GM12878 (cell line): Measurements from ENCODE around the gene DPP9. TPM values are rescaled to one million over a fixed set of nuclear protein-coding genes. Genes with fewer than 3 reads are reported as not detected.

Experiments
- ATAC-seq: fragments of 200-7000 bp; cut with Tn5 transposase; 3 replicates; pipeline ENCODE4 v1.9.1; 2020; ENCODE audit warnings: mild to moderate bottlenecking, moderate library complexity
- BruUV-seq: library from RNA; stranded (reverse); fragments of 400-500 nt; replicated peaks from 2 replicates; lab custom pipeline; 2021; lab: Mats Ljungman, UMichigan
- CTCF ChIA-PET: fragments of 300-600 bp; sonication (Branson Sonifier 250); formaldehyde crosslinking; extraction: SDS; loops from one replicate; lab custom pipeline; 2021; ENCODE audit warnings: inconsistent platforms; lab: Yijun Ruan, JAX
- POLR2A ChIA-PET: fragments of 350-600 bp; formaldehyde crosslinking; extraction: SDS; loops from one replicate; lab custom pipeline; 2021; ENCODE audit warnings: inconsistent platforms; lab: Charles Lee
- RAD21 ChIA-PET: fragments of 300-600 bp; sonication (Branson Sonifier 250); formaldehyde crosslinking; loops from one replicate; lab custom pipeline; 2023; ENCODE audit warnings: antibody characterized with exemption; ENCODE audit not compliant: unreplicated experiment; lab: Charles Lee
- SMC1A ChIA-PET: fragments of 300-600 bp; sonication (Branson Sonifier 250); formaldehyde crosslinking; loops from one replicate; lab custom pipeline; 2023; ENCODE audit not compliant: unreplicated experiment, uncharacterized antibody; lab: Charles Lee
- DNase-seq: peaks from one replicate; pipeline ENCODE4 v3.0.0-alpha.2; 2011; ENCODE audit warnings: low read depth, low spot score
- FAIRE-seq: peaks from 3 replicates; lab custom pipeline; 2011; peaks lifted over from hg19 to GRCh38; lab: Jason Lieb, UNC
- H2AFZ ChIP-seq: 2 replicates; pipeline ENCODE4 v1.6.0; 2011; ENCODE audit warnings: low read depth, low read length, control low read depth; ENCODE audit not compliant: control insufficient read depth
- H3K27ac ChIP-seq: 2 replicates; pipeline ENCODE4 v1.5.1; 2011; ENCODE audit warnings: control low read depth; ENCODE audit not compliant: control insufficient read depth, insufficient read depth
- H3K27me3 ChIP-seq, 2 experiments: replicated peaks in 1 of 2; 2 replicates each; pipeline versions ENCODE4 v1.6.0 to v1.6.1; 2011; ENCODE audit warnings: low read length in 1 of 2; ENCODE audit not compliant: control insufficient read depth in 2 of 2, insufficient read depth in 2 of 2
- H3K36me3 ChIP-seq, 2 experiments: 2 replicates each; pipeline ENCODE4 v1.5.1; 2011; ENCODE audit warnings: low read length in 1 of 2; ENCODE audit not compliant: control insufficient read depth in 2 of 2, insufficient read depth in 2 of 2
- H3K4me1 ChIP-seq: 2 replicates; pipeline ENCODE4 v1.6.1; 2011; ENCODE audit warnings: mild to moderate bottlenecking, low read length, moderate library complexity, mixed read lengths; ENCODE audit not compliant: control insufficient read depth, insufficient read depth
- H3K4me2 ChIP-seq: 2 replicates; pipeline ENCODE4 v1.6.0; 2011; ENCODE audit warnings: control low read depth; ENCODE audit not compliant: control insufficient read depth, insufficient read depth
- H3K4me3 ChIP-seq: fragments of 200-600 bp; sonication (generic); 2 replicates; pipeline ENCODE4 v1.5.1; 2016
- H3K79me2 ChIP-seq: 2 replicates; pipeline ENCODE4 v1.6.0; 2011; ENCODE audit warnings: low read length; ENCODE audit not compliant: control insufficient read depth, insufficient read depth
- H3K9ac ChIP-seq: 2 replicates; pipeline ENCODE4 v1.8.0; 2011; ENCODE audit warnings: low read length, control low read depth, mixed read lengths; ENCODE audit not compliant: control insufficient read depth, insufficient read depth
- H3K9me3 ChIP-seq: replicated peaks from 3 replicates; pipeline ENCODE4 v1.5.1; 2011; ENCODE audit warnings: mild to moderate bottlenecking, low read length; ENCODE audit not compliant: control insufficient read depth, insufficient read depth
- H4K20me1 ChIP-seq: 2 replicates; pipeline ENCODE4 v1.6.0; 2011; ENCODE audit not compliant: control insufficient read depth, insufficient read depth
- CHD2 ChIP-seq: IDR thresholded peaks from 2 replicates; pipeline ENCODE4 v1.6.1; 2011; ENCODE audit warnings: low read depth, low read length, improper control_type of control experiment, borderline replicate concordance
- DPF2 ChIP-seq: fragments of 450-650 bp; IDR thresholded peaks from 2 replicates; pipeline ENCODE4 v1.6.1; 2017; ENCODE audit warnings: mild to moderate bottlenecking
- E4F1 ChIP-seq: fragments of 450-650 bp; IDR thresholded peaks from 2 replicates; pipeline ENCODE4 v1.6.1; 2018; ENCODE audit warnings: borderline replicate concordance, mild to moderate bottlenecking; ENCODE audit not compliant: partially characterized antibody
- HDAC2 ChIP-seq: fragments of 200-600 bp; sonication (generic); IDR thresholded peaks from 2 replicates; pipeline ENCODE4 v1.6.1; 2017
- IRF3 ChIP-seq: fragments of 450-650 bp; IDR thresholded peaks from 2 replicates; pipeline ENCODE4 v1.6.1; 2014; ENCODE audit warnings: mild to moderate bottlenecking
- SMARCA5 ChIP-seq: fragments of 450-650 bp; IDR thresholded peaks from 2 replicates; pipeline ENCODE4 v1.6.1; 2017; ENCODE audit warnings: mild to moderate bottlenecking
- USF2 ChIP-seq: IDR thresholded peaks from 2 replicates; pipeline ENCODE4 v1.6.1; 2011; ENCODE audit warnings: low read depth, low read length, improper control_type of control experiment, borderline replicate concordance
- YBX1 ChIP-seq: fragments of 450-650 bp; IDR thresholded peaks from 2 replicates; pipeline ENCODE4 v1.6.1; 2016; ENCODE audit warnings: antibody characterized with exemption
- WGBS: methylation state at CpG from one replicate; pipeline ENCODE4 v1.1.6; 2016; ENCODE audit warnings: low lambda C conversion rate; ENCODE audit not compliant: insufficient replicate concordance, insufficient coverage; ENCODE audit errors: missing lambda C conversion rate; 5-methylcytosine and 5-hydroxymethylcytosine counted together
- in situ Hi-C: fragments of 300-500 bp; cut with MboI; formaldehyde crosslinking; loops from 9 replicates; pipeline ENCODE4 v1.14.3; 2018; ENCODE audit warnings: mixed read lengths
- intact Hi-C: fragments of 100-400 bp; cut with micrococcal nuclease; formaldehyde crosslinking; loops from one replicate; pipeline ENCODE4 v1.14.2; 2022; ENCODE audit not compliant: unreplicated experiment
- polyA plus RNA-seq, 11 experiments: library from polyadenylated mRNA; depleted of rRNA in 4 of 11; unstranded in 6 of 11; stranded (reverse) in 5 of 11; fragments of >200 nt; fragmentation: Nextera tagmentation in 4 of 11; fragmentation: Illumina TruSeq in 1 of 11; extraction: Ambion mirVana in 4 of 11; extraction: Trizol in 1 of 11; gene quantifications; 1 replicate in 1 of 11; 2 replicates in 10 of 11; pipeline versions ENCODE4 v1.2.1 to v1.2.3, GENCODE V29; 2011 to 2016; ENCODE audit warnings: inconsistent platforms in 2 of 11, missing spikeins in 2 of 11, low read depth in 1 of 11
- total RNA-seq, 4 experiments: library from RNA; depleted of rRNA in 3 of 4; stranded (reverse); fragments of >200 nt in 3 of 4; fragmentation: Illumina TruSeq in 1 of 4; extraction: Trizol in 1 of 4; gene quantifications; 2 replicates each; pipeline versions ENCODE4 v1.2.1 to v1.2.3, GENCODE V29; 2013 to 2021
- TF ChIP-seq, protein P1 (sequence below): fragments of 450-650 bp; IDR thresholded peaks from 2 replicates; pipeline ENCODE4 v1.6.1; 2017; ENCODE audit warnings: borderline replicate concordance

The DPP9 gene
- total and polyA plus RNA-seq, 10 of the 15 experiments (the other 5 are each of a cell fraction or from before 2014, with no cell fraction given), result 0.64 to 58.6 (median 27.6) TPM

DNA sequence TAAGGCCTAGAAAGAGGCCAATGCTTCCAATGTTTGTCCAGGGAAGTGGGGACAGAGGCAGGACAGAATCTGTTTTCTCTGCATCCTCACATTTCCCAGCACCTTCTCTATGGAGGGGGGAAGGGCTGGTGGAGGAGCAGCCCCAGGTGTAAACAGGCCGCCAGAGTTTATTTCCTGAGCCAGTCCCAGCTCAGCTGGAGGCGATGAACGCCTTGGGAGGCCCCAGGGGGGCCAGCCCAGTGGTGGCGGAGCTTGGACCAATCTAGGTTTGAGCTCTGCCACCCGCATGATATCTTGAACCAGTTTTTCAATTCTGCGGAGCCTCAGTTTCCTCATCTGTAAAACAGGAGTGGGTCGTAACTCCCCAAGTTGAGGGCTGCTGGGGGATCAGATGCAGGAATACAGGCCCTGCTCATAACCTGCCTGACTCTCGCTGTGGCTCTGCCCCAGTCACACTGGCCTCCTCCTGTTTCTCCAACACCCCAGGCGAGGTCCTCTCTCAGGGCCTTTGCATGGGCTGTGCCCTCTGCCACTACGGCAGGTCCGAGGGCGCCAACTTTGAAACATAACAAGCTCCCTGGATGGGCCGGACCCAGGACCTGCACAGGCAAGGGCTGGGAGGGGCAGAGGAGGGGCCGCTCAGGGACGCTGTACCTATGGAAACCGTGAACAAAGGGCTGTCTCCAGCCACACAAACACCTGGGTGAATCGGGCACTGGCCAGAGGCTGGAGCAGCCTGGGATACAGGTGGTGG, 83.2 kb downstream of the DPP9 start:
- Histone ChIP-seq H3K27ac (peak overlapping the region; percentile 75), H3K27me3 (no peaks in the 10 kb centered on the region), H3K79me2 (peaks cover 19% of the 10 kb centered on the region), H3K9ac (peak overlapping the region; percentile 74), H2AFZ (peak overlapping the region; percentile 81), H3K4me3 (peak overlapping the region; percentile 99), H3K4me2 (peak overlapping the region; percentile 65), H4K20me1 (no peaks in the 10 kb centered on the region), H3K4me1 (peaks cover 14% of the 10 kb centered on the region), H3K9me3 (no peaks in the 10 kb centered on the region), H3K36me3 (no peaks in the 10 kb centered on the region)
- 62% methylated on average over 17 of the region's 17 CpGs for WGBS
- intact Hi-C loops, result no loop called here
- ChIA-PET POLR2A (interaction anchor here (0.5 to 1.0 kb wide), 2 partner anchors 29 to 112 kb away, joined by 3 read pairs; partner anchors contain the start of gene MYDGF), RAD21 (interaction anchor here (0.5 kb wide), 1 partner anchor 59 kb away, joined by 4 read pairs; no protein-coding TSS in a partner anchor), SMC1A (interaction anchor here (0.7 to 2.0 kb wide), 2 partner anchors 10 to 84 kb away, joined by 3 to 5 read pairs; no protein-coding TSS in a partner anchor), CTCF (interaction anchor here (1.6 kb wide), 1 partner anchor 64 kb away, joined by 4 read pairs; no protein-coding TSS in a partner anchor)
- BruUV-seq, result no TSS peak
- DNase-seq (no peak), FAIRE-seq (no peak), ATAC-seq (no peak)
- TF ChIP-seq DPF2 (no peak), CHD2 (0 out of 2 replicates have a peak, but pooled peaks have one; percentile 8), IRF3 (no peak), SMARCA5 (no peak), HDAC2 (no peak), USF2 (no peak), E4F1 (no peak), YBX1 (no peak)
- TF ChIP-seq, protein P1, sequence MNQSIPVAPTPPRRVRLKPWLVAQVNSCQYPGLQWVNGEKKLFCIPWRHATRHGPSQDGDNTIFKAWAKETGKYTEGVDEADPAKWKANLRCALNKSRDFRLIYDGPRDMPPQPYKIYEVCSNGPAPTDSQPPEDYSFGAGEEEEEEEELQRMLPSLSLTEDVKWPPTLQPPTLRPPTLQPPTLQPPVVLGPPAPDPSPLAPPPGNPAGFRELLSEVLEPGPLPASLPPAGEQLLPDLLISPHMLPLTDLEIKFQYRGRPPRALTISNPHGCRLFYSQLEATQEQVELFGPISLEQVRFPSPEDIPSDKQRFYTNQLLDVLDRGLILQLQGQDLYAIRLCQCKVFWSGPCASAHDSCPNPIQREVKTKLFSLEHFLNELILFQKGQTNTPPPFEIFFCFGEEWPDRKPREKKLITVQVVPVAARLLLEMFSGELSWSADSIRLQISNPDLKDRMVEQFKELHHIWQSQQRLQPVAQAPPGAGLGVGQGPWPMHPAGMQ, result no peak
- in situ Hi-C loops, result no loop called here
